Activated T-cell treated with anti-CD3 and anti-CD28 coated beads, Interleukin-2, amount 50 U/mL, for 48 hours (primary cell): ENCODE data around the gene ZNF584.
"Not testable (repeated sequence)": the region's sequence is repeated elsewhere in the genome, so short reads cannot be mapped to it uniquely, and the experiment has no call there.

Source experiments
- DNase-seq, 2 experiments: peaks; one replicate each; pipeline ENCODE4 v3.0.0-alpha.2; 2020

Gene ZNF584

GRCh38 chr19:58406818-58407657, 1.4 kb upstream of the ZNF584 start:
- DNase-seq, result no peak

- no peak for DNase-seq
Measured at GRCh38 chr19:58407658-58408151, 744 bp upstream of the ZNF584 start.

- DNase-seq, result peak; percentile 56 to 60
Measured at GRCh38 chr19:58409010-58409790, 751 bp downstream of the ZNF584 start.

GRCh38 chr19:58416604-58417003, 8.2 kb downstream of the ZNF584 start:
- no peak for DNase-seq

- no peak for DNase-seq
Measured at GRCh38 chr19:58417071-58417470, 8.6 kb downstream of the ZNF584 start.

GRCh38 chr19:58428617-58429016, 20.2 kb downstream of the ZNF584 start:
- no peak for DNase-seq

GRCh38 chr19:58429745-58430144, 21.3 kb downstream of the ZNF584 start:
- DNase-seq, result no peak

GRCh38 chr19:58434217-58434616, 25.8 kb downstream of the ZNF584 start:
- DNase-seq, result no peak

- DNase-seq, result peak; percentile 90 to 93
Measured at GRCh38 chr19:58439576-58440554, 31.4 kb downstream of the ZNF584 start, which contains the start of gene ZNF132. TSS of gene ZNF132 (minus strand) at chr19:58440153. CDS start at chr19:58439821, 332 bp downstream.

- no peak for DNase-seq
Measured at GRCh38 chr19:58440556-58440955, 32.1 kb downstream of the ZNF584 start.

GRCh38 chr19:58442986-58443385, 34.5 kb downstream of the ZNF584 start:
- not testable (repeated sequence) for DNase-seq

- DNase-seq, result not testable (repeated sequence)
Measured at GRCh38 chr19:58448860-58449259, 40.4 kb downstream of the ZNF584 start.

- peak in 1 of 2 experiments; percentile 26 for DNase-seq
Measured at GRCh38 chr19:58449980-58450379, 41.5 kb downstream of the ZNF584 start.

- peak in 1 of 2 experiments; percentile 22 for DNase-seq
Measured at GRCh38 chr19:58450856-58451357, 42.5 kb downstream of the ZNF584 start.

- DNase-seq, result peak; percentile 97
Measured at GRCh38 chr19:58451358-58452101, 43.1 kb downstream of the ZNF584 start, which contains the start of gene ZNF324B. TSS of gene ZNF324B (plus strand) at chr19:58451622. CDS start at chr19:58453702, 2,080 bp downstream.

- DNase-seq, result no peak
Measured at GRCh38 chr19:58453743-58454142, 45.3 kb downstream of the ZNF584 start.

- DNase-seq, result no peak
Measured at GRCh38 chr19:58455306-58455705, 46.9 kb downstream of the ZNF584 start.

GRCh38 chr19:58456111-58456510, 47.7 kb downstream of the ZNF584 start:
- no peak for DNase-seq

- no peak for DNase-seq
Measured at GRCh38 chr19:58460039-58460438, 51.6 kb downstream of the ZNF584 start.

- no peak for DNase-seq
Measured at GRCh38 chr19:58466089-58466759, 57.8 kb downstream of the ZNF584 start.
